HG02870 (cell line): ENCODE measurements around the gene GREB1.

Experiments used
- ATAC-seq: cut with Tn5 transposase; IDR thresholded peaks from one replicate; pipeline ENCODE4 v1.9.1; 2021; ENCODE audit warnings: mild to moderate bottlenecking, moderate library complexity; ENCODE audit not compliant: unreplicated experiment

Gene GREB1

GRCh38 chr2:11534746-11535484 lies 1.1 kb downstream of the GREB1 start:
- no peak for ATAC-seq

GRCh38 chr2:11535899-11536344 lies 2.1 kb downstream of the GREB1 start:
- ATAC-seq: no peak

- ATAC-seq: no peak
Observed at GRCh38 chr2:11537951-11538350, 4.1 kb downstream of the GREB1 start.

GRCh38 chr2:11539317-11540147 lies 5.7 kb downstream of the GREB1 start:
- no peak for ATAC-seq

- ATAC-seq: no peak
Observed at GRCh38 chr2:11540148-11540995, 6.5 kb downstream of the GREB1 start.

GRCh38 chr2:11540996-11541692 lies 7.3 kb downstream of the GREB1 start:
- no peak for ATAC-seq

- ATAC-seq: no peak
Observed at GRCh38 chr2:11541693-11542274, 7.9 kb downstream of the GREB1 start.

- ATAC-seq: no peak
Observed at GRCh38 chr2:11542275-11542819, 8.5 kb downstream of the GREB1 start.

- ATAC-seq: no peak
Observed at GRCh38 chr2:11543337-11544216, 9.7 kb downstream of the GREB1 start.

GRCh38 chr2:11546072-11546471 lies 12.2 kb downstream of the GREB1 start:
- ATAC-seq: no peak

GRCh38 chr2:11547912-11548497 lies 14.2 kb downstream of the GREB1 start:
- ATAC-seq: no peak

- no peak for ATAC-seq
Observed at GRCh38 chr2:11550302-11550701, 16.5 kb downstream of the GREB1 start.

- no peak for ATAC-seq
Observed at GRCh38 chr2:11550901-11551568, 17.2 kb downstream of the GREB1 start.

GRCh38 chr2:11551569-11552259 lies 17.9 kb downstream of the GREB1 start:
- no peak for ATAC-seq

- no peak for ATAC-seq
Observed at GRCh38 chr2:11552260-11552638, 18.4 kb downstream of the GREB1 start.

- ATAC-seq: no peak
Observed at GRCh38 chr2:11553661-11554398, 20.0 kb downstream of the GREB1 start.

- no peak for ATAC-seq
Observed at GRCh38 chr2:11554399-11554716, 20.5 kb downstream of the GREB1 start.
